Hematopoietic multipotent progenitor cell treated with erythropoietin and hydrocortisone succinate and interleukin-3 and kit ligand, for 15 days (in vitro differentiated cells): ENCODE data around the gene SULT1C4.
A peak's percentile ranks its signal among the peaks of the same experiment; 100 is the strongest.

Experiments used
- DNase-seq: peaks from one replicate; pipeline ENCODE4 v3.0.0-alpha.2; 2015; ENCODE audit warnings: low spot score

SULT1C4 gene

GRCh38 chr2:108370080-108370479, 7.7 kb upstream of the SULT1C4 start:
- DNase-seq, result no peak

- DNase-seq, result no peak
Observed at GRCh38 chr2:108376774-108377173, 980 bp upstream of the SULT1C4 start.

GRCh38 chr2:108377401-108377800, 353 bp upstream of the SULT1C4 start:
- DNase-seq, result no peak

GRCh38 chr2:108378851-108379250, 1.1 kb downstream of the SULT1C4 start:
- no peak for DNase-seq

- no peak for DNase-seq
Observed at GRCh38 chr2:108382196-108382595, 4.4 kb downstream of the SULT1C4 start.

GRCh38 chr2:108383146-108383830, 5.5 kb downstream of the SULT1C4 start:
- DNase-seq, result no peak

- DNase-seq, result no peak
Observed at GRCh38 chr2:108384662-108385393, 7.1 kb downstream of the SULT1C4 start.

- no peak for DNase-seq
Observed at GRCh38 chr2:108385411-108386071, 7.8 kb downstream of the SULT1C4 start.

GRCh38 chr2:108388045-108388444, 10.3 kb downstream of the SULT1C4 start:
- no peak for DNase-seq

- no peak for DNase-seq
Observed at GRCh38 chr2:108390340-108390739, 12.6 kb downstream of the SULT1C4 start.

GRCh38 chr2:108392029-108392428, 14.3 kb downstream of the SULT1C4 start:
- no peak for DNase-seq

GRCh38 chr2:108393197-108393596, 15.4 kb downstream of the SULT1C4 start:
- no peak for DNase-seq

GRCh38 chr2:108395155-108395554, 17.4 kb downstream of the SULT1C4 start:
- no peak for DNase-seq

GRCh38 chr2:108396845-108397244, 19.1 kb downstream of the SULT1C4 start:
- DNase-seq, result peak; percentile 32

- DNase-seq, result no peak
Observed at GRCh38 chr2:108399479-108399878, 21.7 kb downstream of the SULT1C4 start.

- no peak for DNase-seq
Observed at GRCh38 chr2:108401800-108402199, 24.0 kb downstream of the SULT1C4 start.

GRCh38 chr2:108403494-108403893, 25.7 kb downstream of the SULT1C4 start:
- DNase-seq, result no peak

- no peak for DNase-seq
Observed at GRCh38 chr2:108404784-108405397, 27.1 kb downstream of the SULT1C4 start.

GRCh38 chr2:108407864-108408729, 30.3 kb downstream of the SULT1C4 start:
- DNase-seq, result no peak

GRCh38 chr2:108409768-108410167, 32.0 kb downstream of the SULT1C4 start:
- no peak for DNase-seq

- DNase-seq, result no peak
Observed at GRCh38 chr2:108412995-108413710, 35.4 kb downstream of the SULT1C4 start.
